Nephron (organoid): ENCODE measurements around the gene HNRNPDL.

Experiments used
- H3K27ac Mint-ChIP-seq, 3 experiments: 2 replicates each; pipeline ENCODE4 v1.8.0; 2020; ENCODE audit warnings: mixed read lengths in 3 of 3, mild to moderate bottlenecking in 2 of 3, moderate library complexity in 1 of 3
- H3K27me3 Mint-ChIP-seq: 2 replicates; pipeline ENCODE4 v1.8.0; 2021; ENCODE audit warnings: low read depth, mild to moderate bottlenecking, moderate library complexity, mixed read lengths
- H3K36me3 Mint-ChIP-seq: 2 replicates; pipeline ENCODE4 v1.8.0; 2020; ENCODE audit warnings: low read depth, mixed read lengths
- H3K4me1 Mint-ChIP-seq: 2 replicates; pipeline ENCODE4 v1.8.0; 2020; ENCODE audit warnings: mixed read lengths
- H3K4me3 Mint-ChIP-seq, 3 experiments: 2 replicates each; pipeline ENCODE4 v1.8.0; 2020; ENCODE audit warnings: mild to moderate bottlenecking in 3 of 3, mixed read lengths in 3 of 3, moderate library complexity in 2 of 3
- H3K9me3 Mint-ChIP-seq: 2 replicates; pipeline ENCODE4 v1.8.0; 2020; ENCODE audit warnings: mixed read lengths
- TF ChIP-seq, protein P1 (sequence below), 3 experiments: fragments of 200-600 bp; sonication (generic); IDR thresholded peaks; one replicate each; pipeline ENCODE4 v1.5.0; 2021; ENCODE audit warnings: antibody characterized with exemption in 3 of 3; ENCODE audit not compliant: unreplicated experiment in 3 of 3

HNRNPDL gene

DNA sequence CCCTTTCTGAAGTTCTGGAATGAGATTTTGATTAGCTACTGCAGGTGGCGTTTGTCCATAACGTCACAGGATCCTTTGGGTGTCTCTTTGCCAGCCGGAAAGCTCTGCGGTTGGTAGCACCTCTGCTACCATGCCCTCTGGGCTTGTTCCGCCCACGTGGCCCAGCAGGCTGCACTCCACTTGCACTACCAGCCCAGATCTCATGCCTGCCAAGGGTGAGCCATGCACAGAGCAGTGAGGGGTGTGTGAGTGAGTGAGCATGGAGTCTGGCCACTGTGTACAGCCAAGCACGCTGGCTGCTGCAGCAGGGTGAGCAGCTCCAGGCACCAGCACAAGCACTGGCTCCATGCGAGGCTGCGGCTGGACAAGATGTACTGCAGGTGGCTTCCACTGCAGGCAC is 49.9 kb downstream of the HNRNPDL start:
- peaks cover 9% of the 10 kb centered on the region for H3K9me3 Mint-ChIP-seq
- no peaks in the 10 kb centered on the region for H3K27me3 Mint-ChIP-seq
- no peak overlapping the region for H3K27ac Mint-ChIP-seq
- H3K36me3 Mint-ChIP-seq: peaks cover 22% of the 10 kb centered on the region
- TF ChIP-seq, protein P1, sequence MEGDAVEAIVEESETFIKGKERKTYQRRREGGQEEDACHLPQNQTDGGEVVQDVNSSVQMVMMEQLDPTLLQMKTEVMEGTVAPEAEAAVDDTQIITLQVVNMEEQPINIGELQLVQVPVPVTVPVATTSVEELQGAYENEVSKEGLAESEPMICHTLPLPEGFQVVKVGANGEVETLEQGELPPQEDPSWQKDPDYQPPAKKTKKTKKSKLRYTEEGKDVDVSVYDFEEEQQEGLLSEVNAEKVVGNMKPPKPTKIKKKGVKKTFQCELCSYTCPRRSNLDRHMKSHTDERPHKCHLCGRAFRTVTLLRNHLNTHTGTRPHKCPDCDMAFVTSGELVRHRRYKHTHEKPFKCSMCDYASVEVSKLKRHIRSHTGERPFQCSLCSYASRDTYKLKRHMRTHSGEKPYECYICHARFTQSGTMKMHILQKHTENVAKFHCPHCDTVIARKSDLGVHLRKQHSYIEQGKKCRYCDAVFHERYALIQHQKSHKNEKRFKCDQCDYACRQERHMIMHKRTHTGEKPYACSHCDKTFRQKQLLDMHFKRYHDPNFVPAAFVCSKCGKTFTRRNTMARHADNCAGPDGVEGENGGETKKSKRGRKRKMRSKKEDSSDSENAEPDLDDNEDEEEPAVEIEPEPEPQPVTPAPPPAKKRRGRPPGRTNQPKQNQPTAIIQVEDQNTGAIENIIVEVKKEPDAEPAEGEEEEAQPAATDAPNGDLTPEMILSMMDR (IDR thresholded peaks at IDR 0.05; ENCODE audit: unreplicated experiment in 3 of 3): no peak
- no peak overlapping the region for H3K4me3 Mint-ChIP-seq
- peaks cover 35% of the 10 kb centered on the region for H3K4me1 Mint-ChIP-seq

DNA sequence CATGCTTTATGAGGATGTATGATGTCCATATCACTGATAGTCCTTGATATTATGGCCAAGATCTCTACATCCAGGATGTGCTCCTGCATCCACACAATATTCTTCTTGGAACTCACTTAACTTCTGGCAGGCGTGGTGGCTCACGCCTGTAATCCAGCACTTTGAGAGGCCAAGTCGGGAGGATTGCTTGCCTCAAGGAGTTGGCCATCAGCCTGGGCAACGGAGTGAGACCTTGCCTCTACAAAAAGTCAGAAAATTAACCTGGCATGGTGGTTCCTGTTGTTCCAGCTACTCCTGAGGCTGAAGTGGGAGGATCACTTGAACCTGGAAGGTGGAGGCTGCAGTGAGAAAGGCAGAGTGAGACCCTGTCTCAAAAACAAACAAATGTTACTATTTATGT is 54.2 kb downstream of the HNRNPDL start:
- Mint-ChIP-seq H3K27me3 (no peaks in the 10 kb centered on the region), H3K36me3 (peaks cover 28% of the 10 kb centered on the region), H3K4me1 (peaks cover 42% of the 10 kb centered on the region), H3K9me3 (no peaks in the 10 kb centered on the region), H3K4me3 (peak overlapping the region; percentile 92 to 99 (median 98)), H3K27ac (peak overlapping the region; percentile 21 to 79 (median 74))
- TF ChIP-seq, protein P1 (IDR thresholded peaks at IDR 0.05; ENCODE audit: unreplicated experiment in 3 of 3): no peak

DNA sequence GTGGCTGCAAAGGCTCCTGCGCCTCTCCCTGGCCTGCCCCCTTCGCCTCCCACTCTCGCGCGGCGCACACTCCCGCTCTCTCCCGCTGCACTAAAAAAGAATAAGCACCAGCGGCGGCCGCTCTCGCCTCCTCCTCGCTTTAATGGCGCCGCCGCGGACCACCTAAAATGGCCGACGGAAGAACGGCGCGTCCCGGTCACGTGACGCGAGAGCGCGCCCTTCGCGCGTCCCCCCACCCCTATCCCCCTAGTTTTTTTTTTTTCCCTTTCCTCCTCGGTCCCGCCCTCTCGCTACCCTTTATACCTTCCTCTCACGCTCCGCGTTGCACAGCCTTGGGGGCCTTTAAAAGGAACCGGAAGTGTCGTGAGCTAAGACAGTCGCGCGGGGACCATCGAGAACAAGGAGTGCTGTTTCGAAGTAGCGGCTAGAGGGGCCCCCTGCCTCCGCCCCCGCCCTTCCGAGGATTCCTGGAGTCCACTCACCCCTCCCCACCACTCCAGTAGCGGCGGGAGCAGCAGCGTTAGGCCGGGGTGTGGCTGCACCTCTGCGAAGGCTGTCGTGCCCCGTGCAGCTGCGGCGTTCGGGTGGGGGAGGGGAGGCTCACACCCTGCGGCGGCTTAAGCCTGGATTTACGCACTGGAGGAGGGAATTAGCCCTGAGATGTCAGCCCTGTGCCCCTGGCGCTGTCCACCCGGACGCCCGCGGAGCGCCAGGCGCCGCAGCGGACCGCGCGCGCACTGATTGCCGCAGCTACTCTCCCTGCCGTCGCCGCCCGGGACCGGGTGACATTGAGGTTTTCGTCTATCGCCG is 56.2 kb downstream of the HNRNPDL start, which contains the start of gene HNRNPD:
Gene HNRNPD (minus strand): TSS at position 176 of the 810 bp plus-strand sequence. CDS start 313 bp downstream, outside the sequence.
- H3K27ac Mint-ChIP-seq: peak within 1 kb of the TSS; percentile 96 to 100 (median 99)
- no peaks in the 10 kb centered on the region for H3K9me3 Mint-ChIP-seq
- peak within 1 kb of the TSS; percentile 92 to 99 (median 98) for H3K4me3 Mint-ChIP-seq
- H3K27me3 Mint-ChIP-seq: no peaks in the 10 kb centered on the region
- peaks cover 38% of the 10 kb centered on the region for H3K36me3 Mint-ChIP-seq
- TF ChIP-seq, protein P1 (IDR thresholded peaks at IDR 0.05; ENCODE audit: unreplicated experiment in 3 of 3): no peak
- H3K4me1 Mint-ChIP-seq: peaks cover 45% of the 10 kb centered on the region

DNA sequence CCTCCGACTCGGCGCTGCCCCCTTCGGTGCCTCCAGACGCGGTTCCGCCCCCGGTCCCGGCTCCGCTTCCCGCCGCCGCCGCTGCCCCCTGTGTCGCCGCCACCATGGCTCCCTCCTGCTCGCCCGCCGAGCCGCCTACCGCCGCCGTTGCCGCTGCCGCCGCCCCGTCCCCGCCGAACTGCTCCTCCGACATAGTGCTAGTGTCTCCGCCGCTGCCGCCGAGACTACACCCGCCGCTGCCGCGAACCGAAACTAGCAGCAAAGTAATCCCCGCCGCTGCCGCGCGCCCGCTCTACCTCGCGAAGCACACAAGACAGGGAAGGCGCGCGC is 56.8 kb downstream of the HNRNPDL start:
- TF ChIP-seq, protein P1 (IDR thresholded peaks at IDR 0.05; ENCODE audit: unreplicated experiment in 3 of 3): no peak
- Mint-ChIP-seq H3K36me3 (peaks cover 44% of the 10 kb centered on the region), H3K27ac (peak overlapping the region; percentile 96 to 100 (median 99)), H3K4me1 (peaks cover 50% of the 10 kb centered on the region), H3K27me3 (no peaks in the 10 kb centered on the region), H3K9me3 (no peaks in the 10 kb centered on the region), H3K4me3 (peak overlapping the region; percentile 92 to 99 (median 98))
